GM20431 (cell line): ENCODE measurements around the gene WFS1.

Source experiments
- in situ Hi-C: fragments of 300-500 bp; cut with MseI, MboI; formaldehyde crosslinking; loops from one replicate; pipeline ENCODE4 v1.15.0; 2020; ENCODE audit warnings: low sequenced_read_pairs; ENCODE audit not compliant: unreplicated experiment

WFS1 gene

DNA sequence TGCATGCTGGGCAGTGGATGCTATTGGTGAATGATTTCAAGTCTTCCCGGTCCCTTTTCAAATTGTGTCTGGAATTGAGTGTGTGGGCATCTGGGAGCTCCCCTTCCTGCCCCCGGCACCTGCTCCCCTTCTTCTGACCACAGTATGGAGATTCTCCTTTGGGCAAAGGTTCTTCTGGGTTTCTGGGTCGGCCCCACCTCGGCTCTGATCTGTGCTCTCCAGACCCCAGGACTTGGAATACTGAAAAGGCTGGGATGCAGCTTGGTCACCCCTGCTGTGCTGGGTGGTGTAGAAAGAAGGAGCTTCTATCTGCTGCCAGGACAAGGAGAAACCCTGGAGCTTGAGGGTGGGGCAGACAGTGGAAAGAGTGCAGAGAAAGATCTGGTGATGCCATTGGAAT, 78.8 kb downstream of the WFS1 start:
- in situ Hi-C loops = no loop called here

- in situ Hi-C loops = no loop called here
These were observed 80.4 kb downstream of the WFS1 start for GRCh38 chr4:6349896-6350603.

DNA sequence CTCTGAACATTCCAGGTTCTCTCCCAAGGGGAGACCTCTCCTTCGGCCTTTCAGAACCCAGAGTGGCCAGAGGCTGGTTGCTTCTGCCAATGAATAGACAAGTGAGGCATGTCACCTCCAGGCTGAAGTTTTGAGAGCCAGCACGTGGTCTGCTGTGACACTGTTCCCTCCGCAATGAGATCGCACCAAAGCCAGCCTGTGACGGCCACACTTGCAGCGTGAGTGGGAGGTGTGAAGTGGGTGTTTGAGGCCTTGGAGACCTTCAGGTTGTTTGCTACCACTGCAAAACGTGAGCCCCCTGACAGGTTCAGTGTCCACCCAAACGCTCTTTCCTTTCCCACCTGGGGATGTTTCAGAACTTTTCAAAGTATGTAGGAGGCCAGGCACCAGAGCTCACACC, 81.0 kb downstream of the WFS1 start:
- in situ Hi-C loops = no loop called here

DNA sequence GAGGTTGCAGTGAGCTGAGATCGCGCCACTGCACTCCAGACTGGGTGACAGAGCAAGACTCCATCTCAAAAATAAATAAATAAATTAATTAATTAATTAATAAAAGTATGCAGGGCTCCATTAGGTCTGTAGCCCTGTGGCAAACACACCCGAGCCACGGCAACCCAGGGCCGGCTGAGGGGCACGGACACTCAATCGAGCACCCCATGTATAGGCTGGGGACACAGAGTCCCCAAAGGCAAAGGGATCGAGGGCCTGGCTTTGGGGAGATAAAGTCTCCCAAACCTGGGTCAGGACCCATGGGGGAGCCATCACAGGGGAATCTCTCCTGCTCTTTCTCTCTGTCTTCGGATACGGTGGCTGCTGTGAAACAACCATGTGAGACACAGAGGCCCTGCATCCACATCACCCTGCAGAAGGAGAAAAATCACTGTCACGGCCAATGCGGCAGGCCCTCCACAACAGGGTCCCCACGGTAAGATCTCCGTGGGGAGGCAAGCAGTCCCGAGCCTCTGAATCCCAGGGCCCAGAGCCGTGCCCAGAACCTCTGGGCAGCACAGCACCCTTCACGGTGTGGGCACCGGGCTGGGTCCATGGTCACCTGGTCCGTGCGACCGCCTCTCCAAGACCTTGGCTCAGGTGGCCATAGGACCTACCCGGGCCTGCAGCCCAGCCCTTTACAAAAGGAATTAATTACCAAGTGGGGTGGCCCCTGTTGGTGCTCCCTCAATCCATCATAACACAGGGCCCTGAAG, 81.8 kb downstream of the WFS1 start:
- in situ Hi-C loops = no loop called here

DNA sequence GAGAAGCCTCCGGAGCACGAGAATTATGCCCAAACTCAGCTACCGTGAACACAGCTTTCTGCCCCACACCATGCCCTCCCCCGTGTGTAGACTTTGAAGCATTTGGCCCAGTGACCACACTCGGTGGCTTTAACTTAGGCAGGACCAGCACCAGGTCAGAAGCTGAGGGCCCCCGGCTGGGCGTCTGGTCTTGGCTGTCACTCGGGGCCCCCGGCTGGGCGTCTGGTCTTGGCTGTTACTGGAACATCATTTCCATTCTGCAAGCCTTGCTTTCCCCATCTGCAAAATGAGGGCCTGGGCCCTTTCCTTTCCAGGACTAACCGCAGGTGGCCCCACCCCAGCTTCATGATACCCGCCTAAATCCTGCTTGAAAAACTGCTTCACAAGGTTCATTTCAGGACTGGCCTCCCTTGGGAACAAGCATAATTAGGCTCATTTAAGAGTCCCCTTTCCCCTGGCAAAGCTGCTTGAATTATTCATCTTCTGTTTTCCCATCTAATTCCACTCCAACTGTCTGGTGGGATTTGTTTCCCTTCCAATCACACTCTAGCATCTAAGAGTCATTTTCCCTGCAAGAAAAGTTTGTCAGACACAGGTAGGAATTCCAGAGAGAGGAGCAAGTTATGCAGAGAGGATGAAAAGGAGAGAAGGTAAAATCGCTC, 82.5 kb downstream of the WFS1 start:
- in situ Hi-C loops = no loop called here
